Upper lobe of left lung (tissue), 6 donors: ENCODE data around the gene SCAF4. TPM values are rescaled to one million over a fixed set of nuclear protein-coding genes. Genes with fewer than 3 reads are reported as not detected.

Source experiments
- ATAC-seq, 2 donors: fragments of 200-7000 bp; cut with Tn5 transposase; one replicate each; pipeline ENCODE4 v1.9.1; 2022; ENCODE audit warnings: mild to moderate bottlenecking in 2 of 2, moderate library complexity in 2 of 2; ENCODE audit not compliant: low FRiP score in 2 of 2
- DNase-seq, 2 donors: peaks; one replicate each; pipeline ENCODE4 v3.0.0-alpha.2; 2019 to 2020
- H3K27ac ChIP-seq, 4 donors: fragments of 200-600 bp; sonication (generic); one replicate each; pipeline ENCODE4 v1.5.1; 2016 to 2019
- H3K27me3 ChIP-seq, 4 donors: fragments of 200-600 bp; sonication (generic); one replicate each; pipeline ENCODE4 v1.5.1; 2017 to 2019
- H3K36me3 ChIP-seq, 4 donors: fragments of 200-600 bp; sonication (generic); one replicate each; pipeline ENCODE4 v1.5.1; 2016 to 2019
- H3K4me1 ChIP-seq, 4 donors: fragments of 200-600 bp; sonication (generic); one replicate each; pipeline ENCODE4 v1.5.1; 2018 to 2019
- H3K4me3 ChIP-seq, 4 donors: fragments of 200-600 bp; sonication (generic); one replicate each; pipeline ENCODE4 v1.5.1; 2017 to 2019; ENCODE audit warnings: mild to moderate bottlenecking in 2 of 4, moderate library complexity in 1 of 4
- H3K9me3 ChIP-seq, 4 donors: fragments of 200-600 bp; sonication (generic); one replicate each; pipeline ENCODE4 v1.5.1; 2018 to 2019
- CTCF ChIP-seq, 6 experiments: fragments of 450-650 bp in 4 of 6; fragments of 200-600 bp in 2 of 6; sonication (generic) in 2 of 6; IDR thresholded peaks; one replicate each; pipeline ENCODE4 v1.5.1; 2016 to 2019; ENCODE audit warnings: antibody characterized with exemption in 6 of 6
- EP300 ChIP-seq, 4 donors: sonication (generic); formaldehyde crosslinking; IDR thresholded peaks; one replicate each; pipeline ENCODE4 v1.5.1; 2017; ENCODE audit warnings: antibody characterized with exemption in 4 of 4, control low read depth in 2 of 4
- POLR2A ChIP-seq, 4 donors: fragments of 450-650 bp; IDR thresholded peaks; one replicate each; pipeline ENCODE4 v1.5.1; 2016 to 2017; ENCODE audit warnings: antibody characterized with exemption in 4 of 4, mild to moderate bottlenecking in 2 of 4
- POLR2AphosphoS5 ChIP-seq, 2 donors: sonication (generic); formaldehyde crosslinking; IDR thresholded peaks; one replicate each; pipeline ENCODE4 v1.5.1; 2017; ENCODE audit warnings: antibody characterized with exemption in 2 of 2
- WGBS, 2 donors: methylation state at CpG; one replicate each; pipeline ENCODE4 v1.1.5; 2017 to 2018; 5-methylcytosine and 5-hydroxymethylcytosine counted together
- total RNA-seq, 6 donors: library from RNA; depleted of rRNA in 4 of 6; stranded (reverse); fragments of >200 nt in 4 of 6; gene quantifications; one replicate each; pipeline versions ENCODE4 v1.1.0 to v1.2.1, GENCODE V29; 2016 to 2021
- donor health status: DM: no; HTN: no; CAD: no; lungs with moderate emphysema.
- donor health status: DM: no; HTN: yes; CAD: no; lungs with severe emphysema.

Gene SCAF4
- total RNA-seq, 6 donors from 2014 or later = 21.3 to 36.7 (median 29.4) TPM

- 93% methylated on average over 7 of the region's 7 CpGs for WGBS, 2 donors
- H3K4me1 ChIP-seq = peaks cover 15 to 32% (median 16%) of the 10 kb centered on the region in 4 donors
- H3K4me3 ChIP-seq = no peak overlapping the region
- no peak for TF ChIP-seq POLR2A (IDR thresholded peaks at IDR 0.05)
- TF ChIP-seq CTCF (IDR thresholded peaks at IDR 0.05) = no peak
- TF ChIP-seq POLR2AphosphoS5 (IDR thresholded peaks at IDR 0.05) = no peak
- DNase-seq (no peak), ATAC-seq (no peak)
- peaks cover 0 to 47% (median 10%) of the 10 kb centered on the region in 4 donors for H3K36me3 ChIP-seq
- no peak overlapping the region for H3K27ac ChIP-seq
- no peaks in the 10 kb centered on the region for H3K27me3 ChIP-seq
- H3K9me3 ChIP-seq = no peaks in the 10 kb centered on the region
Observed at GRCh38 chr21:31663584-31664249, 68.2 kb downstream of the SCAF4 start.

- Histone ChIP-seq H3K9me3 (no peaks in the 10 kb centered on the region), H3K27ac (peak overlapping the region in 3 of 4 donors; percentile 86 to 91 (median 90)), H3K27me3 (no peaks in the 10 kb centered on the region), H3K4me1 (peaks cover 15 to 28% (median 16%) of the 10 kb centered on the region in 4 donors), H3K36me3 (peaks cover 0 to 18% (median 4%) of the 10 kb centered on the region in 4 donors), H3K4me3 (peak overlapping the region; percentile 64 to 95 (median 76))
- TF ChIP-seq POLR2AphosphoS5 (IDR thresholded peaks at IDR 0.05) = no peak
- no peak for DNase-seq
- ATAC-seq = no peak
- 33 to 39% methylated on average over 8 of the region's 8 CpGs for WGBS, 2 donors
Observed at GRCh38 chr21:31660591-31660990, 71.3 kb downstream of the SCAF4 start.

GRCh38 chr21:31660259-31660565 is 71.7 kb downstream of the SCAF4 start:
- no peak for DNase-seq
- peak overlapping the region; percentile 86 to 92 (median 90) for H3K27ac ChIP-seq
- no peaks in the 10 kb centered on the region for H3K27me3 ChIP-seq
- H3K9me3 ChIP-seq = no peaks in the 10 kb centered on the region
- WGBS, 2 donors = 0 to 1% methylated on average over 12 of the region's 12 CpGs
- peaks cover 15 to 28% (median 16%) of the 10 kb centered on the region in 4 donors for H3K4me1 ChIP-seq
- H3K36me3 ChIP-seq = peaks cover 0 to 14% (median 4%) of the 10 kb centered on the region in 4 donors
- peak overlapping the region; percentile 64 to 95 (median 76) for H3K4me3 ChIP-seq
- ATAC-seq = peak in 1 of 2 donors; percentile 6
- TF ChIP-seq POLR2AphosphoS5 (IDR thresholded peaks at IDR 0.05) (no peak), POLR2A (IDR thresholded peaks at IDR 0.05) (no peak), CTCF (IDR thresholded peaks at IDR 0.05) (no peak), EP300 (IDR thresholded peaks at IDR 0.05) (no peak)

GRCh38 chr21:31659536-31660258 is 72.2 kb downstream of the SCAF4 start, which contains the start of gene SOD1:
Gene SOD1, plus strand, starts transcription at chr21:31659693. Its CDS starts 77 bp downstream, at chr21:31659770.
- H3K9me3 ChIP-seq = no peaks in the 10 kb centered on the region
- H3K36me3 ChIP-seq = peaks cover 0 to 12% (median 3%) of the 10 kb centered on the region in 4 donors
- ATAC-seq (peak; percentile 97 to 99), DNase-seq (peak; percentile 94 to 98)
- 1 to 2% methylated on average over 18 to 33 of the region's 87 CpGs for WGBS, 2 donors
- TF ChIP-seq POLR2AphosphoS5 (IDR thresholded peaks at IDR 0.05) = peak; percentile 88 to 99
- TF ChIP-seq EP300 (IDR thresholded peaks at IDR 0.05) = no peak
- peak in 4 of 6 experiments; percentile 17 to 53 (median 40) for TF ChIP-seq CTCF (IDR thresholded peaks at IDR 0.05)
- TF ChIP-seq POLR2A (IDR thresholded peaks at IDR 0.05) = peak in 3 of 4 donors; percentile 82 to 93 (median 93)
- H3K4me3 ChIP-seq = peak within 1 kb of the TSS; percentile 64 to 95 (median 76)
- no peaks in the 10 kb centered on the region for H3K27me3 ChIP-seq
- peak within 1 kb of the TSS; percentile 86 to 92 (median 90) for H3K27ac ChIP-seq
- peaks cover 15 to 28% (median 16%) of the 10 kb centered on the region in 4 donors for H3K4me1 ChIP-seq

GRCh38 chr21:31659286-31659535 is 72.7 kb downstream of the SCAF4 start:
- H3K9me3 ChIP-seq = no peaks in the 10 kb centered on the region
- 2 to 3% methylated on average over 17 to 18 of the region's 18 CpGs for WGBS, 2 donors
- peaks cover 0 to 7% (median under 1%) of the 10 kb centered on the region in 4 donors for H3K36me3 ChIP-seq
- ATAC-seq (peak; percentile 16 to 42), DNase-seq (no peak)
- H3K27me3 ChIP-seq = no peaks in the 10 kb centered on the region
- H3K4me3 ChIP-seq = peak overlapping the region; percentile 64 to 95 (median 76)
- no peak for TF ChIP-seq POLR2AphosphoS5 (IDR thresholded peaks at IDR 0.05)
- TF ChIP-seq POLR2A (IDR thresholded peaks at IDR 0.05) = no peak
- peak overlapping the region in 3 of 4 donors; percentile 90 to 92 (median 91) for H3K27ac ChIP-seq
- peaks cover 15 to 28% (median 16%) of the 10 kb centered on the region in 4 donors for H3K4me1 ChIP-seq
